Measurements from ENCODE around the gene GABBR2. TPM values are rescaled to one million over a fixed set of nuclear protein-coding genes. Genes with fewer than 3 reads are reported as not detected.

The GABBR2 gene
- total and polyA plus RNA-seq, 12 donors: 0.17 to 9.0 (median 3.7) TPM

DNA sequence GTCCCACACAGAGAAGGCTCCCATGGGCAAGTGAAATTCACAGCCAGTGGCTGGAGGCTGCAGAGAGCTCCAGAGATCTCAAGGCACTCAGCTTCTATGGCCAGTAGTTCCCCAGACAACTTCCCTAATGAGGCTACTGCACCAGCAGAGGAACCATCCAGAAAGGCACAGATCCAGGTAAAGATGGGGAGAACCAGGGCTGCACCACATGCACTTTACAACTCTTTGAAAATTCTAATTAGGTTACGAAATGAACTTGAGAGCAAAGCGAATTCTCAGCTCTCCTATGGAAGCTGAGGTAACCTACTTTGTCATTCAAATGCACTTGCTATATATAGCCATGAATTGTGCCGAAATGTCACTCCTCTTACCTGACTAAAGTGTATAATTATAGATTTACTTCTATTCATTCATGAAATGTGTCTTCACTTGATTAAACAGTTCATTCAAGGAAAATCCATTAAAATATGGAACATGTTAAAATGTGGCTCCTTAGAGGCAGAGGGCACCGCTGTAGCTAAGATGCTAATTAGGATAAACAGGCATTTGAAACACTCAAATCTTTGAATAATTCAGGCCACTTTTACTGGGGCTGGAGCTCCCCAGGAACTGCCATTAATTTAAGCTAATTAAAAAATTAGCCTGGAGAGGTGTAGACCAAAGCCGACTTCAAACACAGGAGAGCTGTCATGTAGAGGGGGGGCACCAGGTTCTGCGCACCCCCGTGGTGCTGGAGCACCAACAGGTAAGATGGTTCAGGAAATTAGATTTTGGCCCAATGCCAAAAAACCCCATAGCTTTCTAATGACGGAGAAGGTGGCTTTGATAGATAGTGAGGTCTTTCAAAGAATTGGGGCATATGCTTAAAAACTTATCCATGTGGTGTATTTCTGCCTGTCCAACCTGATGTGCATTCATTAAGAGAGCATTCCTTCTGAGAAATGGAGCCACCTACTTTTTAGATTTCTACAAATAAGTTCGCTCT, 204.1 kb downstream of the GABBR2 start:
- 76 to 79% (median 79%) methylated on average over 9 of the region's 9 CpGs for WGBS, 4 donors
- no peaks in the 10 kb centered on the region for H3K27me3 ChIP-seq
- H3K9me3 ChIP-seq (replicated peaks in 1 of 3): no peaks in the 10 kb centered on the region
- no peaks in the 10 kb centered on the region for H3K36me3 ChIP-seq (replicated peaks in 1 of 2)
- H3K4me1 ChIP-seq (replicated peaks in 1 of 2): no peaks in the 10 kb centered on the region
- H3K27ac ChIP-seq: no peak overlapping the region
- H3K4me3 ChIP-seq: no peak overlapping the region
- DNase-seq: no peak
- intact Hi-C loops (cut with DNase I): no loop called here
- no peak for TF ChIP-seq POLR2A (IDR thresholded peaks at IDR 0.05)
- TF ChIP-seq CTCF (IDR thresholded peaks at IDR 0.05): no peak

DNA sequence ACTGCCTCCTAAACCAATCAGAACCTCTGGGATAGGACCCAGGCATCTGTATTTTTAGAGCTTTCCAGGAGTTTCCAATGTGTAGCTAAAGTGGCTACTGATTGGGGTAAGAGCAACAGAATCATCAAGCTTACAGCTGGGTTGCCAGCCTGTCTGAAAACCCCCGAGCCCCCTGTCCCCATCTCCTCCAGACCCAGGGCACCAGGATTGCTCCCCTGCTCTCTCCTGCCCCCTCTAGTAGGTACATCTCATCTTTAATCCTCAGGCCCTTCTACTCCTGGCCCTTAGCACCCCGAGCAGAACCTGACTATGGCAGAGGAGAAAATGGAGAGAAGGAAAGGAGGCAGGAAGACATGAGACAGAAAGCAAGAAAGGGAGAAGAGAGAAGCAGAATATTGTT, 204.9 kb downstream of the GABBR2 start:
- 79 to 100% (median 86%) methylated on average over 2 of the region's 2 CpGs for WGBS, 4 donors
- peak in 1 of 7 donors; percentile 24 for DNase-seq
- no peaks in the 10 kb centered on the region for H3K4me1 ChIP-seq (replicated peaks in 1 of 2)

GRCh38 chr9:98502976-98503325, 205.8 kb downstream of the GABBR2 start:
- intact Hi-C loops (cut with DNase I): no loop called here
- Histone ChIP-seq H3K4me3 (no peak overlapping the region), H3K27me3 (no peaks in the 10 kb centered on the region), H3K36me3 (replicated peaks in 1 of 2) (no peaks in the 10 kb centered on the region), H3K4me1 (replicated peaks in 1 of 2) (no peaks in the 10 kb centered on the region), H3K27ac (peak overlapping the region in 1 of 5 donors; percentile 37), H3K9me3 (replicated peaks in 1 of 3) (no peaks in the 10 kb centered on the region)
- WGBS, 4 donors: 53 to 73% (median 62%) methylated on average over 5 of the region's 5 CpGs
- TF ChIP-seq CTCF (IDR thresholded peaks at IDR 0.05): no peak
- no peak for TF ChIP-seq POLR2A (IDR thresholded peaks at IDR 0.05)
- peak in 5 of 7 donors; percentile 19 to 50 (median 40) for DNase-seq

More for the DNA sequence above, 204.9 kb downstream of the GABBR2 start:
- H3K27ac ChIP-seq: no peak overlapping the region
- no peak overlapping the region for H3K4me3 ChIP-seq
- H3K36me3 ChIP-seq (replicated peaks in 1 of 2): no peaks in the 10 kb centered on the region
- no peaks in the 10 kb centered on the region for H3K9me3 ChIP-seq (replicated peaks in 1 of 3)
- H3K27me3 ChIP-seq: no peaks in the 10 kb centered on the region
- intact Hi-C loops (cut with DNase I): no loop called here
- no peak for TF ChIP-seq CTCF (IDR thresholded peaks at IDR 0.05)
- TF ChIP-seq POLR2A (IDR thresholded peaks at IDR 0.05): no peak

GRCh38 chr9:98502311-98502975, 206.3 kb downstream of the GABBR2 start:
- WGBS, 4 donors: 81 to 93% (median 84%) methylated on average over 4 to 6 of the region's 6 CpGs
- H3K27me3 ChIP-seq: no peaks in the 10 kb centered on the region
- H3K4me3 ChIP-seq: no peak overlapping the region
- no peaks in the 10 kb centered on the region for H3K4me1 ChIP-seq (replicated peaks in 1 of 2)
- peak in 1 of 7 donors; percentile 33 for DNase-seq
- H3K27ac ChIP-seq: peak overlapping the region in 1 of 5 donors; percentile 37
- no peaks in the 10 kb centered on the region for H3K36me3 ChIP-seq (replicated peaks in 1 of 2)
- H3K9me3 ChIP-seq (replicated peaks in 1 of 3): no peaks in the 10 kb centered on the region
- intact Hi-C loops (cut with DNase I): no loop called here
- TF ChIP-seq POLR2A (IDR thresholded peaks at IDR 0.05) (no peak), CTCF (IDR thresholded peaks at IDR 0.05) (no peak)

Data from adrenal gland (tissue), 12 donors.